Hepatic stellate cell (primary cell): ENCODE data around the gene PPFIBP1.

Experiments used
- DNase-seq: peaks from one replicate; pipeline ENCODE4 v3.0.0; 2011; ENCODE audit warnings: low spot score

The PPFIBP1 gene

GRCh38 chr12:27513155-27513824 lies 10.7 kb upstream of the PPFIBP1 start:
- DNase-seq = no peak

- no peak for DNase-seq
Observed at GRCh38 chr12:27515671-27516070, 8.3 kb upstream of the PPFIBP1 start.

GRCh38 chr12:27516625-27517024 lies 7.4 kb upstream of the PPFIBP1 start:
- no peak for DNase-seq

- no peak for DNase-seq
Observed at GRCh38 chr12:27517546-27517945, 6.5 kb upstream of the PPFIBP1 start.

- DNase-seq = no peak
Observed at GRCh38 chr12:27517961-27518665, 5.9 kb upstream of the PPFIBP1 start.

GRCh38 chr12:27521066-27521465 lies 2.9 kb upstream of the PPFIBP1 start:
- peak; percentile 65 for DNase-seq

- no peak for DNase-seq
Observed at GRCh38 chr12:27521981-27522380, 2.0 kb upstream of the PPFIBP1 start.

- DNase-seq = no peak
Observed at GRCh38 chr12:27523305-27523641, 733 bp upstream of the PPFIBP1 start.

- DNase-seq = no peak
Observed at GRCh38 chr12:27524494-27524835, 459 bp downstream of the PPFIBP1 start.

GRCh38 chr12:27524839-27525753 lies 1.1 kb downstream of the PPFIBP1 start:
- peak; percentile 60 for DNase-seq

- DNase-seq = no peak
Observed at GRCh38 chr12:27527512-27527911, 3.5 kb downstream of the PPFIBP1 start.

- DNase-seq = no peak
Observed at GRCh38 chr12:27528788-27529187, 4.8 kb downstream of the PPFIBP1 start.

- no peak for DNase-seq
Observed at GRCh38 chr12:27530157-27530922, 6.3 kb downstream of the PPFIBP1 start.

- no peak for DNase-seq
Observed at GRCh38 chr12:27531896-27532295, 7.9 kb downstream of the PPFIBP1 start.

- no peak for DNase-seq
Observed at GRCh38 chr12:27534060-27534764, 10.2 kb downstream of the PPFIBP1 start.

GRCh38 chr12:27534765-27535161 lies 10.8 kb downstream of the PPFIBP1 start:
- no peak for DNase-seq

- DNase-seq = no peak
Observed at GRCh38 chr12:27535318-27535717, 11.3 kb downstream of the PPFIBP1 start.

- DNase-seq = no peak
Observed at GRCh38 chr12:27537855-27538675, 14.1 kb downstream of the PPFIBP1 start.

- no peak for DNase-seq
Observed at GRCh38 chr12:27539191-27539631, 15.2 kb downstream of the PPFIBP1 start.

- no peak for DNase-seq
Observed at GRCh38 chr12:27541031-27541719, 17.2 kb downstream of the PPFIBP1 start.
